ENCODE measurements around the gene C1QTNF6.

DNA sequence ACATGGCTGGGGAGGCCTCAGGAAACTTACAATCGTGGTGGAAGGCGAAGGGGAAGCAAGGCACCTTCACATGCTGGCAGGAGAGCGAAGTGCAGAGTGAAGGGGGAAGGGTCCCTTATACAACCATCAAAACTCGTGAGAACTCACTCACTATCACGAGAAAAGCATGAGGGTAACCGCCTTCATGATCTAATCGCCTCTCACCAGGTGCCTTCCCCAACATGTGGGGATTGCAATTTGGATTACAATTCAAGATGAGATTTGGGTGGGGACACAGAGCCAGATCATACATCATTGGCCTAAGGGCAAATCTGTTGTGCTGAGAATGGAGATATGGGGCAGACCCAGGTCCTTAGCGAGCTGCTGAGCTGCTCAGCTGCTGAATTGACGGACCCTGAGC is 13.1 kb downstream of the C1QTNF6 start:
- TF ChIP-seq, protein P1, sequence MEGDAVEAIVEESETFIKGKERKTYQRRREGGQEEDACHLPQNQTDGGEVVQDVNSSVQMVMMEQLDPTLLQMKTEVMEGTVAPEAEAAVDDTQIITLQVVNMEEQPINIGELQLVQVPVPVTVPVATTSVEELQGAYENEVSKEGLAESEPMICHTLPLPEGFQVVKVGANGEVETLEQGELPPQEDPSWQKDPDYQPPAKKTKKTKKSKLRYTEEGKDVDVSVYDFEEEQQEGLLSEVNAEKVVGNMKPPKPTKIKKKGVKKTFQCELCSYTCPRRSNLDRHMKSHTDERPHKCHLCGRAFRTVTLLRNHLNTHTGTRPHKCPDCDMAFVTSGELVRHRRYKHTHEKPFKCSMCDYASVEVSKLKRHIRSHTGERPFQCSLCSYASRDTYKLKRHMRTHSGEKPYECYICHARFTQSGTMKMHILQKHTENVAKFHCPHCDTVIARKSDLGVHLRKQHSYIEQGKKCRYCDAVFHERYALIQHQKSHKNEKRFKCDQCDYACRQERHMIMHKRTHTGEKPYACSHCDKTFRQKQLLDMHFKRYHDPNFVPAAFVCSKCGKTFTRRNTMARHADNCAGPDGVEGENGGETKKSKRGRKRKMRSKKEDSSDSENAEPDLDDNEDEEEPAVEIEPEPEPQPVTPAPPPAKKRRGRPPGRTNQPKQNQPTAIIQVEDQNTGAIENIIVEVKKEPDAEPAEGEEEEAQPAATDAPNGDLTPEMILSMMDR (conservative IDR thresholded peaks at IDR 0.05; ENCODE audit: low read depth, low read length) = no peak
- no peak for TF ChIP-seq EZH2 (IDR thresholded peaks at IDR 0.05; ENCODE audit: borderline replicate concordance, low read depth, low read length, poor library complexity, severe bottlenecking)

All from A673 (cell line).